ENCODE data around the gene OR2J3.
"Not testable (repeated sequence)": the region's sequence is repeated elsewhere in the genome, so short reads cannot be mapped to it uniquely, and the experiment has no call there.

OR2J3 gene

DNA sequence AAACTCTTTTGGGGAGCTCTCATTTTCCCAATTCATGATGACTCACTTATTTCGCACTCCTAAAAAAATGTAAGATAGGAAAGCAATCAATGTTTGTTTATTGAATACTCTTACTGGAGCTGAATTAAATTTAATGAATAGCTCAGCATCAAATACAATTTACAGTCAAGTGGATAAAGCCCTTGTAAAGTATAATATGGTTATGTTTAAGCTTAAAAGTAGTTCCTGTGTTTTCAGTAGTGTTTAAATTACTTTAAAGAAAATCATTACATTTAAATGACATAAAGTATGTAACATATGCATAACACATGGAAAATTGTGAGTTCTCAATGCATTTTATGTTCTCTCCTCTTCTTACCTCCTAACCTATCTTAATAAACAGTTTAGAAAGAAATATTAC, 20.6 kb upstream of the OR2J3 start, which contains the start of gene OR2B3:
TSS of gene OR2B3 (minus strand) at position 101 of the 400 bp plus-strand sequence. CDS start at position 36, 65 bp downstream.
- no peak within 1 kb of the TSS for H2AFZ ChIP-seq
- no peak within 1 kb of the TSS for H3K27ac ChIP-seq
- no peaks in the 10 kb centered on the region for H3K4me1 ChIP-seq
- H3K9ac ChIP-seq: no peak within 1 kb of the TSS
- no peaks in the 10 kb centered on the region for H3K36me3 ChIP-seq (ENCODE audit: control insufficient read depth, insufficient read depth, low read length)
- H3K27me3 ChIP-seq (ENCODE audit: control insufficient read depth, insufficient read depth, low read length): no peaks in the 10 kb centered on the region
- TF ChIP-seq, protein P1, sequence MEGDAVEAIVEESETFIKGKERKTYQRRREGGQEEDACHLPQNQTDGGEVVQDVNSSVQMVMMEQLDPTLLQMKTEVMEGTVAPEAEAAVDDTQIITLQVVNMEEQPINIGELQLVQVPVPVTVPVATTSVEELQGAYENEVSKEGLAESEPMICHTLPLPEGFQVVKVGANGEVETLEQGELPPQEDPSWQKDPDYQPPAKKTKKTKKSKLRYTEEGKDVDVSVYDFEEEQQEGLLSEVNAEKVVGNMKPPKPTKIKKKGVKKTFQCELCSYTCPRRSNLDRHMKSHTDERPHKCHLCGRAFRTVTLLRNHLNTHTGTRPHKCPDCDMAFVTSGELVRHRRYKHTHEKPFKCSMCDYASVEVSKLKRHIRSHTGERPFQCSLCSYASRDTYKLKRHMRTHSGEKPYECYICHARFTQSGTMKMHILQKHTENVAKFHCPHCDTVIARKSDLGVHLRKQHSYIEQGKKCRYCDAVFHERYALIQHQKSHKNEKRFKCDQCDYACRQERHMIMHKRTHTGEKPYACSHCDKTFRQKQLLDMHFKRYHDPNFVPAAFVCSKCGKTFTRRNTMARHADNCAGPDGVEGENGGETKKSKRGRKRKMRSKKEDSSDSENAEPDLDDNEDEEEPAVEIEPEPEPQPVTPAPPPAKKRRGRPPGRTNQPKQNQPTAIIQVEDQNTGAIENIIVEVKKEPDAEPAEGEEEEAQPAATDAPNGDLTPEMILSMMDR (IDR thresholded peaks at IDR 0.05): no peak
- no peaks in the 10 kb centered on the region for H3K79me2 ChIP-seq
- no peak within 1 kb of the TSS for H3K4me3 ChIP-seq (ENCODE audit: low read depth, low read length)
- H3K4me2 ChIP-seq (ENCODE audit: low read length): no peak within 1 kb of the TSS
- no peaks in the 10 kb centered on the region for H3K9me3 ChIP-seq (ENCODE audit: control insufficient read depth, low read length)

DNA sequence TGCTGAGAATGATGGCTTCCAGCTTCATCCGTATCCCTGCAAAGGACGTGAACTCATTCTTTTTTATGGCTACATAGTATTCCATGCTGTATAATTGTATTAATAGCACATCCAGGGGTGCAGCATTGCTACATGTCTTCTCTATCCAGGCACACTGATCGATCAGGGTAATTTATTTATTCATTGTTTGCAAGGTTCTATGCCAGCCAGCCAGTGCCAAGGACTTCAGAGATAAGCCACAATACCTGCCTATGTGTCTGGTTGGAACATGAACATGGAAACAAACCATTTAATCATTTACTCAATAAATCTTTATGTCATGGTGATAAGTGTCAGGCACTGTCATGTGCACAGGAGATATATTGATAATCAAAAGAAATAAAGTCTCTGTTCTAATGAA, 14.9 kb upstream of the OR2J3 start:
- Histone ChIP-seq H3K4me2 (ENCODE audit: low read length) (no peak overlapping the region), H2AFZ (no peak overlapping the region), H3K4me3 (ENCODE audit: low read depth, low read length) (no peak overlapping the region), H3K79me2 (no peaks in the 10 kb centered on the region), H3K9ac (no peak overlapping the region), H3K9me3 (ENCODE audit: control insufficient read depth, low read length) (no peaks in the 10 kb centered on the region), H3K36me3 (ENCODE audit: control insufficient read depth, insufficient read depth, low read length) (no peaks in the 10 kb centered on the region), H3K4me1 (no peaks in the 10 kb centered on the region), H3K27ac (no peak overlapping the region), H3K27me3 (ENCODE audit: control insufficient read depth, insufficient read depth, low read length) (no peaks in the 10 kb centered on the region)
- TF ChIP-seq, protein P1 (IDR thresholded peaks at IDR 0.05): no peak

DNA sequence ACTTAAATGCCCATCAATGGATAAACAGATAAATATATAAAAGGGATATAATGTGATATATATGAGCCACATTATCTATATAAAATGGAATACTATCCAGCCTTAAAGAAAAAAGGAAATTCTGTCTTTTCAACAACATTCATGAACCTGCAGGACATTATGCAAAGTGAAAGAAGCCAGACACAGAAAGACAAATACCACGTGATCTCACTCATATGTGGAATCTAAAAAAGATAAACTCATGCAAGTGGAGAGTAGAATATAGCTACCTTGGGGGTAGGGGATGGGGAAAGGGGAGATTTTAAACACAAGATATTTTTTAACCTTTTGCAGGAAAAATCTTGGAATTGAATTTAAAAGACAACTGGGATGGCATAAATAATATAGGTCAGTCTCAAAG, 10.1 kb upstream of the OR2J3 start:
- H3K27ac ChIP-seq: no peak overlapping the region
- H3K4me3 ChIP-seq (ENCODE audit: low read depth, low read length): no peak overlapping the region
- no peaks in the 10 kb centered on the region for H3K9me3 ChIP-seq (ENCODE audit: control insufficient read depth, low read length)
- H3K27me3 ChIP-seq (ENCODE audit: control insufficient read depth, insufficient read depth, low read length): no peaks in the 10 kb centered on the region
- no peak overlapping the region for H2AFZ ChIP-seq
- no peaks in the 10 kb centered on the region for H3K4me1 ChIP-seq
- no peak overlapping the region for H3K4me2 ChIP-seq (ENCODE audit: low read length)
- TF ChIP-seq, protein P1 (IDR thresholded peaks at IDR 0.05): no peak
- H3K9ac ChIP-seq: no peak overlapping the region
- no peaks in the 10 kb centered on the region for H3K79me2 ChIP-seq
- no peaks in the 10 kb centered on the region for H3K36me3 ChIP-seq (ENCODE audit: control insufficient read depth, insufficient read depth, low read length)

DNA sequence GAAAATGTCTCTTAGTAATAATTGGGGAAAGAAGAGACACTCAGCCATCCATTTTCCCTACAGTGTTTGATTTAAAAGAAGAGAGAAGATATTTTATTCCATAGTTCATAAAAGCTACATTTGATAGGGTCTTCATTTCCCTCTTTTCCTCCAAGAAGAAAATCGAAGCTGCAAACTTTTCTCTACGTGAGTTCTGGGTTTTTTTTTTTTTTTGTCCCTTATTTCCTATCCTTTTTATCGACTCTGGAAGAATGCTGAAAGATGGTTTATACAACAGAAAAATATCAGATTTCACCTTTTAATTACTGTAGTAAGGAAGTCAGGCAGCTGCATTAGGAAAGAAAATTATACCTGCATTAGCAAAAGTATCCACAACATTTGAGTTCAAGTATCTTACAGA, 8.7 kb upstream of the OR2J3 start, which contains the start of gene OR2J1:
TSS of gene OR2J1 (plus strand) at position 301 of the 400 bp plus-strand sequence. CDS start 1,453 bp downstream, outside the sequence.
- H3K4me1 ChIP-seq: no peaks in the 10 kb centered on the region
- H3K27me3 ChIP-seq (ENCODE audit: control insufficient read depth, insufficient read depth, low read length): no peaks in the 10 kb centered on the region
- no peaks in the 10 kb centered on the region for H3K36me3 ChIP-seq (ENCODE audit: control insufficient read depth, insufficient read depth, low read length)
- no peak within 1 kb of the TSS for H3K9ac ChIP-seq
- H3K4me3 ChIP-seq (ENCODE audit: low read depth, low read length): no peak within 1 kb of the TSS
- H3K79me2 ChIP-seq: no peaks in the 10 kb centered on the region
- no peak within 1 kb of the TSS for H2AFZ ChIP-seq
- H3K9me3 ChIP-seq (ENCODE audit: control insufficient read depth, low read length): no peaks in the 10 kb centered on the region
- H3K27ac ChIP-seq: no peak within 1 kb of the TSS
- TF ChIP-seq, protein P1 (IDR thresholded peaks at IDR 0.05): no peak
- no peak within 1 kb of the TSS for H3K4me2 ChIP-seq (ENCODE audit: low read length)

DNA sequence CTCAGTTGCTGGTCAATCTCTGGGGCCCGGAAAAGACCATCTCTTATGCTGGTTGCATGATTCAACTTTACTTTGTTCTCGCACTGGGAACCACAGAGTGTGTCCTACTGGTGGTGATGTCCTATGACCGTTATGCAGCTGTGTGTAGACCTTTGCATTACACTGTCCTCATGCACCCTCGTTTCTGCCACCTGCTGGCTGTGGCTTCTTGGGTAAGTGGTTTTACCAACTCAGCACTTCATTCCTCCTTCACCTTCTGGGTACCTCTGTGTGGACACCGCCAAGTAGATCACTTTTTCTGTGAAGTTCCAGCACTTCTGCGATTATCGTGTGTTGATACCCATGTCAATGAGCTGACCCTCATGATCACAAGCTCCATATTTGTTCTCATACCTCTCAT, 4.3 kb downstream of the OR2J3 start:
- no peak overlapping the region for H3K4me2 ChIP-seq (ENCODE audit: low read length)
- H3K4me3 ChIP-seq (ENCODE audit: low read depth, low read length): no peak overlapping the region
- H3K36me3 ChIP-seq (ENCODE audit: control insufficient read depth, insufficient read depth, low read length): no peaks in the 10 kb centered on the region
- no peaks in the 10 kb centered on the region for H3K4me1 ChIP-seq
- H3K27me3 ChIP-seq (ENCODE audit: control insufficient read depth, insufficient read depth, low read length): no peaks in the 10 kb centered on the region
- H3K9me3 ChIP-seq (ENCODE audit: control insufficient read depth, low read length): no peaks in the 10 kb centered on the region
- H3K79me2 ChIP-seq: no peaks in the 10 kb centered on the region
- no peak overlapping the region for H3K9ac ChIP-seq
- TF ChIP-seq, protein P1 (IDR thresholded peaks at IDR 0.05): no peak
- no peak overlapping the region for H3K27ac ChIP-seq
- no peak overlapping the region for H2AFZ ChIP-seq

DNA sequence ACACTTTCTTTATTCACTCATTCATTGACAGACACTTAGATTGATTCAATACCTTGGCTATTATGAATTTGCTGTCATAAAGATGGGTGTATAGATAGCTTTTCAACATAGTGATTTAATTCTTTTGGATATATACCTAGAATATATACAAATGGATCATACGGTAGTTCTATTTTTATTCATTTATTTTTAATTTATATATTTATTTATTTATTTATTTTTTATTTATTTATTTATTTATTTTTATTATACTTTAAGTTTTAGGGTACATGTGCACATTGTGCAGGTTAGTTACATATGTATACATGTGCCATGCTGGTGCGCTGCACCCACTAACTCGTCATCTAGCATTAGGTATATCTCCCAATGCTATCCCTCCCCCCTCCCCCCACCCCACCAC, 7.1 kb downstream of the OR2J3 start:
- not testable (repeated sequence) for H3K79me2 ChIP-seq; H3K4me1 ChIP-seq; H3K9me3 ChIP-seq (ENCODE audit: control insufficient read depth, low read length); H3K4me2 ChIP-seq (ENCODE audit: low read length); H3K27ac ChIP-seq; H2AFZ ChIP-seq; H3K9ac ChIP-seq; H3K4me3 ChIP-seq (ENCODE audit: low read depth, low read length); H3K27me3 ChIP-seq (ENCODE audit: control insufficient read depth, insufficient read depth, low read length); H3K36me3 ChIP-seq (ENCODE audit: control insufficient read depth, insufficient read depth, low read length)

All from parathyroid adenoma (tissue), 2 donors.